Common myeloid progenitor, CD34-positive (primary cell): ENCODE measurements around the gene ASS1.
"Not testable (repeated sequence)": the region's sequence is repeated elsewhere in the genome, so short reads cannot be mapped to it uniquely, and the experiment has no call there.

Experiments used
- CTCF ChIA-PET: fragments of 350-600 bp; sonication (Branson Sonifier 250); formaldehyde crosslinking; loops from one replicate; lab custom pipeline; 2021; ENCODE audit warnings: antibody characterized with exemption; lab: Charles Lee
- POLR2A ChIA-PET: fragments of 350-600 bp; sonication (Branson Sonifier 250); formaldehyde crosslinking; loops from one replicate; lab custom pipeline; 2021; ENCODE audit warnings: antibody characterized with exemption; lab: Charles Lee
- DNase-seq, 3 donors: peaks; one replicate each; pipeline versions ENCODE4 v3.0.0 to v3.0.0-alpha.2; 2013
- H3K27ac ChIP-seq, 2 experiments: 1 replicate in 1 of 2; 2 replicates in 1 of 2; pipeline ENCODE4 v1.7.0; 2013; ENCODE audit warnings: inconsistent platforms in 2 of 2, low read length in 2 of 2, mild to moderate bottlenecking in 2 of 2, low read depth in 1 of 2, moderate library complexity in 1 of 2; ENCODE audit not compliant: severe bottlenecking in 2 of 2, insufficient read depth in 1 of 2, poor library complexity in 1 of 2
- H3K27me3 ChIP-seq, 5 experiments: replicated peaks in 2 of 5; 1 replicate in 3 of 5; 2 replicates in 2 of 5; pipeline versions ENCODE4 v1.6.1 to v1.7.0; 2013; ENCODE audit warnings: low read length in 4 of 5, mild to moderate bottlenecking in 2 of 5, moderate library complexity in 2 of 5, inconsistent platforms in 1 of 5; ENCODE audit not compliant: insufficient read depth in 5 of 5, control insufficient read depth in 4 of 5
- H3K36me3 ChIP-seq, 4 experiments: 1 replicate in 2 of 4; 2 replicates in 2 of 4; pipeline versions ENCODE4 v1.6.1 to v1.7.0; 2013; ENCODE audit warnings: low read length in 3 of 4, control low read depth in 1 of 4, mild to moderate bottlenecking in 1 of 4; ENCODE audit not compliant: control insufficient read depth in 4 of 4, insufficient read depth in 4 of 4
- H3K4me1 ChIP-seq, 4 experiments: 1 replicate in 3 of 4; 2 replicates in 1 of 4; pipeline versions ENCODE4 v1.6.1 to v1.7.1; 2013; ENCODE audit warnings: low read length in 3 of 4, mild to moderate bottlenecking in 3 of 4, control low read depth in 1 of 4, inconsistent platforms in 1 of 4, moderate library complexity in 1 of 4; ENCODE audit not compliant: control insufficient read depth in 4 of 4, insufficient read depth in 4 of 4; ENCODE audit errors: control extremely low read depth in 1 of 4
- H3K4me3 ChIP-seq, 7 experiments: 1 replicate in 4 of 7; 2 replicates in 3 of 7; pipeline versions ENCODE4 v1.5.1 to v1.7.0; 2013; ENCODE audit warnings: mild to moderate bottlenecking in 7 of 7, low read length in 6 of 7, moderate library complexity in 6 of 7, inconsistent platforms in 2 of 7, low read depth in 2 of 7, control low read depth in 1 of 7; ENCODE audit not compliant: insufficient read depth in 4 of 7, control insufficient read depth in 1 of 7; ENCODE audit errors: extremely low read depth in 1 of 7
- H3K9me3 ChIP-seq, 5 experiments: 1 replicate in 4 of 5; 2 replicates in 1 of 5; pipeline versions ENCODE4 v1.6.1 to v1.7.1; 2013; ENCODE audit warnings: low read length in 4 of 5, mild to moderate bottlenecking in 2 of 5, inconsistent platforms in 1 of 5, low read depth in 1 of 5, moderate library complexity in 1 of 5; ENCODE audit not compliant: control insufficient read depth in 4 of 5, insufficient read depth in 2 of 5; ENCODE audit errors: control extremely low read depth in 1 of 5
- WGBS: methylation state at CpG from one replicate; pipeline ENCODE4 v1.1.5; 2013; ENCODE audit not compliant: insufficient coverage; 5-methylcytosine and 5-hydroxymethylcytosine counted together

The ASS1 gene

DNA sequence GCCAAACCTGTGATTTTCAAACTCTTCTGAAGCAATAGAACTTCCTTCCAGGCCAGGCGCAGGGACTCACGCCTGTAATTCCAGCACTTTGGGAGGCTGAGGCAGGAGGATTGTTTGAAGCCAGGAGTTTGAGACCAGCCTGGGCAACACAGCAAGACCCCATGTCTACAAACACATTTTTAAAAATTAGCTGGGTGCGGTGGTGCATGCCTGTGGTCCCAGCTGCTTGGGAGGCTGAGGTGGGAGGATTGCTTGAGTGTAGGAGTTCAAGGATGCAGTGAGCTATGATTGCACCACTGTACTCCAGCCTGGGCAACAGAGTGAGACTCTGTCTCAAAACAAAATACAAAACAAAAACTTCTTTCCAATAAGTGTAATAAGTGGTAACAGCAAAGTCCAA, 43.0 kb upstream of the ASS1 start:
- H3K4me3 ChIP-seq, CTCF ChIA-PET, H3K27me3 ChIP-seq, H3K4me1 ChIP-seq, H3K9me3 ChIP-seq, H3K27ac ChIP-seq, H3K36me3 ChIP-seq, POLR2A ChIA-PET, DNase-seq: not testable (repeated sequence)
- 100% methylated on average over 2 of the region's 3 CpGs for WGBS

DNA sequence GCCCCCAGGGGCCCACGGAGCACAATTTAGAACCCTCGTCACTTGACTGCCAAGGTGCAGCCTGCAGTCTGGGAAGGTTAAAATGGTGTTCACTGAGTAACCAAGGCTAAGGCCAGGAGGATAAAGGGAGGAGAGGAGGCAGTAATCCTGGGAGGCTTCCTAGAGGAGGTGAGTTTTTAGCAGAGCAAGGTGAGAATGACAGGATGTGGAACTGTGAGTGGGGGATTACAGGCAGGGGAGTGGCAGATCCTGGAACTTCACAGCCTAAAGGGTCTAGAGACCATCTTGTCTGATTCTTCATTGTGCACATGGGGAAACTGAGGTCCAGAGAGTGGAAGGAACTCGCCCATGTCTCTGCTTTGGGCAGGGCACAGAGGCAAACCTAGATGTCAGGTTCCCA, 42.5 kb upstream of the ASS1 start:
- peaks cover 0 to 4% (median 0%) of the 10 kb centered on the region in 5 experiments for H3K27me3 ChIP-seq
- H3K9me3 ChIP-seq, result no peaks in the 10 kb centered on the region
- POLR2A ChIA-PET, result no interaction called here

DNA sequence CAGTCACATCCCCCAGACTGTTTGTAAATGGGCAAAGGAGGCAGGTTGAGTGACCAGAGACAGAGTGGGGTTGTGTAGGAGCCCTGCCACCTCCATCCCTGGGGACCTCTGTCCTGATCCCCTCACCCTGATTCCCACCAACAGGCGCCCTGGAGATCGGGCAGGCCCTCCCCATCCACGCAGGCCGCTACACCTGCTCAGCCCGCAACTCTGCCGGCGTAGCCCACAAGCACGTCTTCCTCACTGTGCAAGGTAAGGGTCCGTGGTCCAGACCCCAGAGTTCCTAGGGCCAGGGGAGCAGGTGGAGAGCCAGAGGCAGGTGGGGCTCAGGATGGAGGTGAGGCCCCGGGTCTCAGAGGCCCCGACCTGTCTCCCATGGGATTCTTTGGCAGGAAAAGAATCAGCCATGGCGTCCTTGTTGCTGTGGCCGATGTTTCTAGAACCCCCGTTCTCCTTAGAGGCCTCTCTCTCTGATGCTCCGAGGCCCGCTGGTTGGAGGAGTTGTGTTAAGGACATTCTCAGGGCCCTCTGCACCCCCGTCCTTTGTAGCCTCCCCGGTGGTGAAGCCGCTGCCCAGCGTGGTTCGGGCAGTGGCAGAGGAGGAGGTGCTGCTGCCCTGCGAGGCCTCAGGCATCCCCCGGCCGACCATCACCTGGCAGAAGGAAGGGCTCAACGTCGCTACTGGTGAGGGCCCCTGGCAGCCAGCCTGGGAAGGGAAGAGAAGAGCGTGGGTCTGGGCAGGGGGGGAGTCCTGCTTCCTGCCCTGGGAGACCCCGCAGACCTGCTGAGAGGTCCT, 41.9 kb upstream of the ASS1 start:
- Histone ChIP-seq H3K4me3 (no peak overlapping the region), H3K27ac (no peak overlapping the region), H3K4me1 (no peaks in the 10 kb centered on the region), H3K27me3 (peaks cover 0 to 4% (median 0%) of the 10 kb centered on the region in 5 experiments), H3K36me3 (no peaks in the 10 kb centered on the region), H3K9me3 (no peaks in the 10 kb centered on the region)
- ChIA-PET CTCF (no interaction called here), POLR2A (no interaction called here)
- 90% methylated on average over 23 of the region's 28 CpGs for WGBS
- DNase-seq, result no peak

More for the DNA sequence above, 42.5 kb upstream of the ASS1 start:
- no peaks in the 10 kb centered on the region for H3K36me3 ChIP-seq
- no peak overlapping the region for H3K27ac ChIP-seq
- no peak for DNase-seq
- CTCF ChIA-PET, result no interaction called here
- no peak overlapping the region for H3K4me3 ChIP-seq
- H3K4me1 ChIP-seq, result no peaks in the 10 kb centered on the region
- 100% methylated on average over 2 of the region's 3 CpGs for WGBS

DNA sequence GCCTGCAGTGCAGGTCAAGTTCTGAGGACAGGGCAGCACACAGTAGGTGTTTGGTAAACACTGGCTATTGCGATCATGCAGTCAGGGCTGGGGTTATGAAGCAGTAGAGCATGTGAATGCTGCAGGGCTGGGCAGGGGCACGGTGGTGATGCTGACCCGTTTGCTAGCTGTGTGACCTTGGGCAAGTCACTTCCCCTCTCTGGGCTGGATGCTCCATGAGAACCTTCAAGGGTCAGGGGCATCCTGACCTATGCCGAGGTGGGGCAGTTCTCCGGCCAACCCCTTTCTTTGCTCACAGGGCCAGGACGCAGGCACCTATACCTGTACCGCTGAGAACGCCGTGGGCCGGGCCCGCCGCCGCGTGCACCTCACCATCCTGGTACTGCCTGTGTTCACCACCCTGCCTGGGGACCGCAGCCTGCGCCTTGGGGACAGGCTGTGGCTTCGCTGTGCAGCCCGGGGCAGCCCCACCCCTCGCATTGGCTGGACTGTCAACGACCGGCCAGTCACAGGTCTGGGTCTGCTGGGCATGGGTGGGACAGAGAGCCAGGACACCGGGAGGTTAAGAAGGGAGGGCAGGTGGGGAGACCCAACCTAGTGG, 39.0 kb upstream of the ASS1 start:
- Histone ChIP-seq H3K36me3 (no peaks in the 10 kb centered on the region), H3K9me3 (no peaks in the 10 kb centered on the region), H3K4me3 (no peak overlapping the region), H3K27me3 (peaks cover 0 to 2% (median 0%) of the 10 kb centered on the region in 5 experiments), H3K27ac (no peak overlapping the region), H3K4me1 (no peaks in the 10 kb centered on the region)
- 98% methylated on average over 19 of the region's 22 CpGs for WGBS
- no peak for DNase-seq
- CTCF ChIA-PET, result no interaction called here
- POLR2A ChIA-PET, result no interaction called here

DNA sequence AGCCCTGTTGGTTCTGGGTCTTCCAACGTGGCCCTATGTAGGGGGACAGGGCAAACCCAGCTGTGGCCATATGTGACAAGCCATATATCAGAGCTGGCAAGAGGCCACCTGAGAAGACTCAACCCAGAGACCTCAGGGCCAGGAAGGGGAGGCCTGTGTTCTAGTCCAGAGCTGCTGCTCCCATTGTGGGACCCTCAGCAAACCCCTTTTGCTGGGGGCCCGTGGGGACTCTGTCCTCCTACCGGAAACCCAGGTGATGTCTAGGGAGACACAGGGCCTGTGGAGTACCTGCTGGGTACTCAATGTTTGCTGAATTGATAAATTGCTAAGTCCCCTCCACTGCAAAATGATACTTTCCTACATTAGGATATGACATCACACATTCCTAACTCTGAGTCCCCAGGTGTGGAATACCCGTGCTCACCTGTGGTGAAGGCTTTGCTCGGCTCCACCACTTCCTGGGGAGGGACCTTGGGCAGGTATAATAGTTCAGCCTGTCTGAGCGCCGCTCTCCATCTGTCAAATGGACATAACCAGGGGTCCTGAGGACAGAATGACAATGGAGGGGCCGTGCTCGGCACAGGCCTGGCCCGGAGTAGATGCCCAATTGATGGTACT, 38.4 kb upstream of the ASS1 start:
- no peak for DNase-seq
- H3K36me3 ChIP-seq, result no peaks in the 10 kb centered on the region
- no peak overlapping the region for H3K27ac ChIP-seq
- no peak overlapping the region for H3K4me3 ChIP-seq
- H3K27me3 ChIP-seq, result peaks cover 0 to 2% (median 0%) of the 10 kb centered on the region in 5 experiments
- no peaks in the 10 kb centered on the region for H3K9me3 ChIP-seq
- ChIA-PET POLR2A (no interaction called here), CTCF (no interaction called here)
- WGBS, result 92% methylated on average over 7 of the region's 10 CpGs
- H3K4me1 ChIP-seq, result no peaks in the 10 kb centered on the region

DNA sequence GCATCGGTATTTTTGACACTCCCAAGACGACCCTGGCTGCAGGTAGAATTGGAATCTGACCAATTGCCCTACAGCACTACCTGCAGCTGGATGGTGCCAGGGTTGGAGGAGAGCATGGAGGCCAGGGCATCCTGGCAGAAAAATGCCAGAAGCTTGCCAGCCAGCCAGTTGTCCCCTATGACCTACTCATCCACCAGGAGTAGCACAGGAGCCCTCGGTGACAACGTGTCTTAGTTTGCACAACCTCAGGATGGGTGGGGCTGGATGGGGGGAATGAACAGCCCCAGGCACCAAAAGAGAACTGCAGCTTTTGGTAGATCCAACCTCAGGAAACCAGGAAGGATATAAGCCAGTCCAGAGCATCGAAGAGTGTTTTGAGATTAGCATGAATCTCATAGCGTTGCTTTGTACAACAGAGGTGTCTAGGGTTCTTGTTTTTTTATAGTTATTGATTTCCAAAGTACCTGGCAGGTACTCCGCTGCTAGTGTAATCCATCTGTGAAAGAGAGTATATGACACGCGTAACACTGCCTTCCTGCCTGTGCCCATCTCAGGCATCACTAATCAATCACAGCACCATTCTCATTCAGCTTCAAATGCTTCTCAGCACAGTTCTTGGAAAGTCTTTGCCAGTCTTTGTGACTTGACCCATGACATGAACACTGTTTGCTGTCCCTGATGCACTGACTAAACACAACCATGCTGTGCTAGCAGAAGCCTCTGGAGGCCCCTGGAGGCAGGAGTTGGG, 36.7 kb upstream of the ASS1 start:
- WGBS, result 95% methylated on average over 7 of the region's 9 CpGs
- CTCF ChIA-PET, result no interaction called here
- no peak overlapping the region for H3K27ac ChIP-seq
- no peaks in the 10 kb centered on the region for H3K4me1 ChIP-seq
- no peaks in the 10 kb centered on the region for H3K9me3 ChIP-seq
- POLR2A ChIA-PET, result no interaction called here
- H3K36me3 ChIP-seq, result no peaks in the 10 kb centered on the region
- H3K4me3 ChIP-seq, result no peak overlapping the region
- no peak for DNase-seq
- peaks cover 0 to 2% (median 0%) of the 10 kb centered on the region in 5 experiments for H3K27me3 ChIP-seq
